ENCODE measurements around the gene DIS3L2. TPM values are rescaled to one million over a fixed set of nuclear protein-coding genes. Genes with fewer than 3 reads are reported as not detected.
"Not testable (repeated sequence)": the region's sequence is repeated elsewhere in the genome, so short reads cannot be mapped to it uniquely, and the experiment has no call there.

The DIS3L2 gene
- total RNA-seq, 2 donors from 2014 or later, result 21.7 to 22.2 TPM

DNA sequence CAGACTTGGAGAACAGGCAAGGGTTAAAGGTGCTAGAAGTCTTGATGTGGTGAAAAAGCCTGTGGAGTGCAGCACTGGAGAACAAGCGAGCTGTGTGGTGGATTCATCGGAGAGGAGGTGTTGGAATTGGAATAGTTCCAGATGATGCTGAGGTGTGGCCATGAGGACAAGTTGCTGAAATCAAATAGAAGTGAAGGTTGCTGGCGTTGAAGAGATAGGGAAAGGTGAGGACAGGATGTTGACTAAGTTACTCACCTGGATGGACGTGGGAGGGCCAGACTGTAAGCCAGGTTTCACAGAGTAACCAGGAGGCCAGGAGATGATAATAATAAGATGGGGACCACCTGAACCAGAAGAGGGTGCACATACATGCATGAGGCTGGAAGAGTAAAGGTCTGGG is 173.4 kb downstream of the DIS3L2 start:
- DNase-seq (ENCODE audit: low spot score), result no peak
- intact Hi-C loops (cut with DNase I), result loop anchor here in 1 of 2 donors (10.0 kb wide), 1 partner anchor 210 kb away; the partner anchor contains the start of gene NPPC

DNA sequence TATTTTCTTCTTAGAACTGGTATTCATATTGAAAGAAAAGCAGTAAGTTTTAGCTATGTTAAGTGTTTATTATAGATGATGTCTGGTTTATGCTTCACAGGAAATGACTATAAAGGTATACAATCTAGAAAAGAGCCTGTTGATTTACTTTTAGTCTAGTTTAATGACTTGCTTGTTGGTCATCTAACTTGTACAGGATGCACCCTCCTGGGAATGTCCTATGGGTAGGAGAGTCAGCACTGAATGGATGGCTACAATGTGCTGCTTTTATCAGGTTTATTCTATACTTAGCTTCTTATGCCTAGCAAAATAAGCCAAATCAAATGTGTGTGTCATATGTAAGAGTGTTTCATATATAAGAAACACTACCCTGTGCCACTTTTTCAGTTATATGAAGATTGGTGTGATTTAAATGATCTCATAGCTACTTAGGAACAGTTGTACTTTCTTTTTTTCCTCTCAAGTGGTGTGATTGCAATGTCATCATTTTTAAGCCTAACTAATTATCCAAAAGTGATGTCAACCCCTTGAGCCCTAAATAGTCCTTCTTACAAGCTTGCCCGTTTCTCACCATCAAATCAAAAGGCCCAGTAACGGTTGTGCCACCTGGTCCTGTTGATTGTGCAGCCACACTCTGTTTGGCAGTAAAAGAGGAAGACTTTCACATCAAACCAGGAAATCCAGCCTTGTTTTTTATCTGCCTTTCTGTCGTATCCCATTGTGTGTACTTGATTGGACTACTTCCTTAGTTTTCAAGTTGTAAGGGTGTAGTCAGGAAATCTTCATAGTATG is 176.0 kb downstream of the DIS3L2 start:
- no peak for DNase-seq (ENCODE audit: low spot score)

DNA sequence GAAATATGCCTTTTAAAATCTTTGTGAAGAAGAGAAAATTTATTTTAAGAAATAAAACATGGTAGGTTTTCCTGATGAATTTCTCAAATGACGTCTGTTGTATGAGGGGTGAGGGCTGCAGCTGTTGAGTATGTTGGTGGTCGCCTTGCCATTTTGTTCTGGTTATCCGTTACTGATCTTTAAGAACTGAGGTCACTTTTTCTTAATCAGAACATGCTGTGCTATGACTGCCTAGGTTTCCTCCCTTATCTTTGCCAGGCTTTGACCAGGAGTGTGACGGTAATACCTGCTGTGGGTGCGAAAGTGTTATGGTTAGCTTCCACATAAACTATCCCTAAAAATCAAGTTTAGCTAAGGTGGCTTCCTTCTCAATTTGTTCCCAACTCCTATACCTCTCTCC is 176.9 kb downstream of the DIS3L2 start:
- DNase-seq (ENCODE audit: low spot score), result no peak
- intact Hi-C loops (cut with DNase I), result loop anchor here in 1 of 2 donors (10.0 kb wide), 1 partner anchor 214 kb away; the partner anchor contains the start of gene NPPC

More for the DNA sequence above, 176.0 kb downstream of the DIS3L2 start:
- intact Hi-C loops (cut with DNase I), result loop anchor here in 1 of 2 donors (10.0 kb wide), 1 partner anchor 213 kb away; the partner anchor contains the start of gene NPPC

DNA sequence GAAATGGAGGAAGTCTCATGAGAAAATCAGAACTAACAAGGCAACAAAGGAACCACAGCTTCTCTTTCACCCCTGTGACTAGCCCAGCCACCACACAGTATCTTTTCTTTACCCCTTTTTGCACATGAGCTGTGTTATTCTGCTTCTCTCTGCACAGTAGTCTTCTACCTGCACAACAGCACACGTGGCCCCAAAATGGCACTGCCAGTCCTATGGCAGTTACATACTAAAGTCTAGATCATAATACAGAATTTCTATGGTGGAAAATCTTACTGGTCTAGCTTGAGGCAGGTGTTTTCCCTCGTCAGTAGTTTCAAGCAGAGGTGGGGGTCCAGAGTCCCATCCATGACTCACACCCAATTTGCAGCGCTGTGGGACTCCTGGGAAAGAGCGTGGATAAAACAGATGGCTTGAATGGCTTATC is 177.7 kb downstream of the DIS3L2 start:
- DNase-seq (ENCODE audit: low spot score), result no peak
- intact Hi-C loops (cut with DNase I), result loop anchor here in 1 of 2 donors (10.0 kb wide), 1 partner anchor 214 kb away; the partner anchor contains the start of gene NPPC

DNA sequence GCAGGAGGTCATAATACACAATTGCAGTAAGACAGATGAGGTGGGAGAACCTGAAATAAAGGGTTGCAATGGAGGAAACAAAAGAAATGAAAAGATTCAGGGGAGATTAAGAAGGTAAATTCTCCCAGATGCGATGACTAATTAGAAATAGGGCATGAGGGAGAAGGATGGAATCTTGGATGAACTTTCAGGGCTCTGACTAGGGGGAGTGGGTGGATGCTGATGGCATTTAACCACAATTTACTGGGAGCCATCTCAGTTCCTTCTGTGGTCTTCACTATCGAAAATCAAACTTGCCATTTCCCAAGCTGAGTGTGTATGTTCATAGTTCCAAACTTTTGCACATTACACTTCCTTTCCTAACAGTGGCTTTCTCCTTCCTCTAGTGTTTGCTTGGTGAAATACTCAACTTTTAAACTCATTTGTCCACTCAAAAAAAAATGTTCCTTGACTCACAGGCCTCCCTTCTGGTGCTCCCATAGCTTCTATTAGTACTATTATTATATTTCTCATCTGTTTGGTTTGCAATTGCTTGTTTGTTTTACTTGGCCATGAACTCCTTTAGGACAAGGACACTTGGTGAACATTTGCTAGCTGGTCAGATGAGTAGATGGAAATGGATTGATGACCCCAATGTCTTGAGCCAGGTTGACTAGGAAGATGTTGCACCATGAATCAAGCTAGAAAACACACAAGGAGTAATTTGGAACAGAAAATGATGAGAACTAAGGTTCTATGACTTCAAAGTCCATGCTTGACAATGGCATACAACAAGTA is 178.5 kb downstream of the DIS3L2 start:
- DNase-seq (ENCODE audit: low spot score), result no peak
- intact Hi-C loops (cut with DNase I), result loop anchor here (5.0 to 10.0 kb wide), 2 partner anchors 213 to 215 kb away; partner anchors contain the start of gene NPPC (in 2 of the 2)

DNA sequence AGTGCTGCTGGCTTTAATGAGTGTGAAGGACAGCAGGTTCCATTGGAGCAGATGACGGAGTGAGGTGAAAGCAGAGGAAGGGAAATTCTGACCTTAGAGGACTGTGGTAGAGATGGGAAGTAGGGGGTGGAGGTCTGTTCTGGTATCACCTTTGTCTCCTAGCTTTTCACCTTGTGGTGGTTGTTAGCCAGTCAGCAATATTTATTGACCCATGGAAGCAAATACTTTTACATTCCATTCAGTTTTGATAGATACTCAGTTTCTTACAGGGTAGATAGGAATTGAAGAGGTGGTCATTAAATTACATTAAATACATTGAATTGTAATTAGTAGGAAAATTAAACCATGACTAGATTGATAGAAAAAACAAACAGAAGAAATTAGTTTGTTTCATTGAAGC is 180.1 kb downstream of the DIS3L2 start:
- DNase-seq (ENCODE audit: low spot score), result no peak
- intact Hi-C loops (cut with DNase I), result loop anchor here in 1 of 2 donors (5.0 kb wide), 1 partner anchor 214 kb away; the partner anchor contains the start of gene NPPC

DNA sequence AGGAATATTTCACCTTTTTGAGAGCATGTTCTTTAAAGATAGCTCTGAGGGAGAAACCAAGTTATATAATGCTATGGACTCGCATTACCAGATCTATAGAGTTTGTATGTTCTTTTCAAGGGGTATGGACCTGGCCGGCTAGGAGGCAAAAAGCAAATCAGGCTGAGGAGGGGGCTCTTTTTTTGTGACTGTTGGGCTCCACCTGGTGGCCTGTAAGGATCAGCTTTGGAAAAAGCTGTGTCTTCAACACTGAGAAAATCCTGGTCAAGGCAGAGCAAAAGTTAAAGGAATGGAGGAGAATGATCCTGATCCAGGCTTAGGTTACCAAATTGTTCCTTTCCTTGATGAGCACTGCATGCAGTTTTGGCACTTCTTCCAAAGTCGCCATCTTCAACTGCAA is 180.5 kb downstream of the DIS3L2 start:
- DNase-seq (ENCODE audit: low spot score), result no peak
- intact Hi-C loops (cut with DNase I), result loop anchor here in 1 of 2 donors (5.0 kb wide), 1 partner anchor 215 kb away; the partner anchor contains the start of gene NPPC

DNA sequence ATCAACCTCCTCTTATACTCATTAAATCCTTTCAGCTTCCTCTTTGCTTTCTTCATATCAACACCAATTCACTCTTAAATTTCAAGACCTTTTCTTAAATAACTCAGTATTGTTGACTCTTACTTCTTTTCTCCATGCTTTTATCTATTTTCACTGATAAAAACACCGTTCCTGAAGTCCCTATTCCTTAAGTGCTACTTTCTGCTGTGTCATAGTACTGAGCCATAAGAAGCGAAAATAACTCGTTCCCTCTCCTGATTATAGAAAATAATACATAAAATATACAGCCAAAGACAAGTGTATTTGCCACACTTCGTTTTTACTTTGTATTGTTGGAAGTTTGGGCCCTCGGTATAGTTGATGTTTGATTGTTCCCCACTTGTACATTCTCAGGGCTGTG is 181.0 kb downstream of the DIS3L2 start:
- DNase-seq (ENCODE audit: low spot score), result no peak
- intact Hi-C loops (cut with DNase I), result loop anchor here in 1 of 2 donors (5.0 kb wide), 1 partner anchor 215 kb away; the partner anchor contains the start of gene NPPC

DNA sequence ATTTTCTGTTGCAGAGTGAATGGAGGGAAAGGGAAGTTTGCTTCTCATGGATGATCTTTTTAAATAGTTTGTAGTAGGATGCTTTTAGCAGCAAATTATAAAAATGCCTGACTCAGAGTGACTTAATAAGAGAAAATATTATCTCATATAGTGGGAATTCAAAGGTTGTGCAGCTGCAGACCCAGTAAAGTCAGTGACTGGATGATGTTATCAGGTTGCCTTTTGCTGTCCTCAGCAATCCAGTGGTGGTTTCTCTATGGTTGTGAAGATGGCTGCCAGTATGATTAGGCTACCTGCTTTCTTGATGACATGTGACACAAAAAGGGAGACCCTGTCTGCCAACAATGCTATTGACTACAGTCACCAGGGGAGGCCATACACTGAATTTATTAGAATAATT is 184.8 kb downstream of the DIS3L2 start:
- DNase-seq (ENCODE audit: low spot score), result no peak
- intact Hi-C loops (cut with DNase I), result no loop called here

DNA sequence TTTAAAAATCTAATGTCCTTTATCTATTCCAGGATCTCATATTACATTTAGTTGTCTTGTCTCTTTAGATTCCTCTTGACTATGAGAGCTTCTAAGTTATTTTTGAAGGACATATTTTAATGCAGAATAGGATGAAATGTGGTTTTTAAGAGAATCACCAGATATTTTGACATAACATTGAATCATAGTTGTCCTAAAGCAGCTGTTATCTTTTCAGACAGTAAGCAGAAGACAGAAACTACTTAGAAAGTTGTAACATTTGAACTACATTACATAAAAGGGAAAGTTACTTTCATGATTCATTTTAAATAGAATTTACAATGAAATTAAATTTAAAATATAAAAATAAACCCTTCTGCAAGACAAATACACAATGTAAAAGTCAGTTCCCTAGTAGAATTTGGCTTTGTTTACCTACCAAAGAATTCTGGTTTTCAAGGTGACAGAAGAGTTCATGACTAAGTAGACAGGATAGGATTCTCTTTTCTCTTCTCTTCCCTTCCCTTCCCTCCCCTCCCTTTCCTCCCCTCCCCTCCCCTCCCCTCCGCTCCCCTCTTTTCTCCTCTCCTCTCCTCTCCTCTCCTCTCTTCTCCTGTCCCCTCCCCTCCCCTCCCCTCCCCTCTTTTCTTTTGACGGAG is 186.0 kb downstream of the DIS3L2 start:
- intact Hi-C loops (cut with DNase I), result no loop called here
- DNase-seq (ENCODE audit: low spot score), result no peak

DNA sequence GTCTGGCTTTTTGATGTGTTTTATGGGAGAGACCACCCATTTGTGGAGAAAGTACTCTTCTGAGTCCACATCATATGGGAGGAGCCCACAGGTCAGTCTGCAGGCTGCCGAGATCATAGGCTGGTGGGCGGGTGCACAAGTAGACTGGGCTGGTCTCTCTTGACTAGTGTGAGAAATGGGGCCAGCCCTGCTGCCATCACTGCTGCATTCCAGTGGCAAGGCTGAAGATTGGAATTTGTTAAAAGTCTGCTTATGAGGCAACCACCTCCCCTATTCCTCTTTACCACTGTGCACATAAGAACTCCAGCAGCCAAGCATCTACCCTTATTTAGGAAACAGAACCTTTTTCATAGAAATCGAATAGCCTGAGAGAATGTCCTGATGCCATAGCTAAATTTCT is 200.7 kb downstream of the DIS3L2 start:
- intact Hi-C loops (cut with DNase I), result no loop called here
- DNase-seq (ENCODE audit: low spot score), result no peak

DNA sequence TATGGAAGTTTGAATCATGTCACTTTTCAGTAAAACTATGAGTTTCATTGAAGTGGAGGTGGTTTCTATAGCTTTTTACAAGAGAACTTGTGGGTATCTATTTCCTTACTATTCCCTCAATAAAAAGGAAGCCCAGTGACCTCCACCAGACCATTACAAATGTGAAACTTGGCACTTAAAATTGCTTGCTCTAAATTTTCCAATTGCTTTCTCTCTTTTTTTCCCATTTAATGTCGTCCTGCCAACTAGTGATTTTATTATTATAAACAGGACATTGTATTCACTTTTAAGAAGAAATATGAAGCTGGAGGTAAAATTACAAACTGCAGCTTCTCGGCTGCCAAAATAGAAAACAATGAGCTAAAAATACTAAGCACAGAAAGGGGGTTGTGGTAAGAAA is 208.9 kb downstream of the DIS3L2 start:
- intact Hi-C loops (cut with DNase I), result no loop called here
- DNase-seq (ENCODE audit: low spot score), result no peak

DNA sequence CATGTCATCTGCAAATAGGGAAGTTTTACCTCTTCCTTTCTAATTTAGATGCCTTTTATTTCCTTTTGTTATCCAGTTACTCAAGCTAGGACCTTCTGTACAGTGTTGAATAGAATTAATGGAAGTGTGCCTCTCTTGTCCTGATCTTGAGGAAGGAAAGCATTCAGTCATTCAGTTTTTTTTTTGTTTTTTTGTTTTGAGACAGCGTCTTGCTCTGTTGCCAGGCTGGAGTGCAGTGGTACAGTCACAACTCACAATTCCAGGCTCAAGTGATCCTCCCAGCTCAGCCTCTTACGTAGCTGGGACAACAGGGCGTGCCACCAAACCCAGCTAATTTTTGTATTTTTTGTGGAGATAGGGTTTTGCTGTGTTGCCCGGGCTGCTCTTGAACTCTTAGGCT is 213.1 kb downstream of the DIS3L2 start:
- intact Hi-C loops (cut with DNase I), result no loop called here
- DNase-seq (ENCODE audit: low spot score), result no peak

DNA sequence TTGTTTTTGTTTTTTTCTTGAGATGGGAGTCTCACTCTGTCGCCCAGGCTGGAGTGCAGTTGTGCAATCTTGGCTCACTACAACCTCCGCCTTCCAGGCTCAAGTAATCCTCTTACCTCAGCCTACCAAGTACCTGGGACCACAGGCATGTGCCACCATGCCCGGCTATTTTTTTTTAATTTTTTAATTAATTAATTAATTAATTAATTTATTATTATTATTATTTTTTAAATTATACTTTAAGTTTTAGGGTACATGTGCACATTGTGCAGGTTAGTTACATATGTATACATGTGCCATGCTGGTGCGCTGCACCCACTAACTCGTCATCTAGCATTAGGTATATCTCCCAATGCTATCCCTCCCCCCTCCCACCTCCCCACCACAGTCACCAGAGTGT is 215.1 kb downstream of the DIS3L2 start:
- intact Hi-C loops (cut with DNase I); DNase-seq (ENCODE audit: low spot score): not testable (repeated sequence)

DNA sequence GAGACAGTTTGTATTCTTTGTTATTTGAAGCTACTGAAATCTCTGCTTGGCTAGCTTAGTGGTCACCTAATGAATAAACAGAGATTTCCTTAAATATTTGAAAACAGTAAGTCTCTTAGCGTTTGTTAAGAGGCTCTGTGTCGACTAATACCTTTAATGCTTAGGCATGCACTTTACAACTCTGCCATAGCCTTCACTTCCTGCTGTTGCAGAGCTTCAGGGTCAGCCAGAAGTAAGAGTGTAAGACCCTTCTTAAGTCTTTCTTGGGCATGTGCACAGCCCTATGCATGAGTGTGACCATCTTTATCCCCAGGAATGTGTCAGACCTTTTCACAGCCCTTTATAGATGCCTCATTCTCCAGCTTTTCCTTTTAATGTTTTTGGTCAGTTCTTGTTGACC is 221.8 kb downstream of the DIS3L2 start:
- intact Hi-C loops (cut with DNase I), result no loop called here
- DNase-seq (ENCODE audit: low spot score), result no peak

DNA sequence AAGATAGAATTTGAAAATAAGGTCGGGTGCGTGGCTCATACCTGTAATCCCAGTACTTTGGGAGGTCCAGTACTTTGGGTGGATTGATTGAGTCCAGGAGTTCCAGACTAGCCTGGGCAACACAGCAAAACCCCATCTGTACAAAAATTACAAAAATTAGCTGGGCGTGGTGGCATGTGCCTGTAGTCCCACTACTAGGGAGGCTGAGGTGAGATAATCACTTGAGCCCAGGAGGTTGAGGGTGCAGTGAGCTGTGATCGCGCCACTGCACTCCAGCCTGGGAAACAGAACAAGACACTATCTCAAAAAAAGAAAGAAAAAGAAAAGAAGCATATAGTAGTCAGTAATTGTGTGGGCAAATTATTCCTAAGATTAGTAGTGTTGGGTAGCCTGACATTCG is 222.8 kb downstream of the DIS3L2 start:
- DNase-seq (ENCODE audit: low spot score), result no peak
- intact Hi-C loops (cut with DNase I), result no loop called here

DNA sequence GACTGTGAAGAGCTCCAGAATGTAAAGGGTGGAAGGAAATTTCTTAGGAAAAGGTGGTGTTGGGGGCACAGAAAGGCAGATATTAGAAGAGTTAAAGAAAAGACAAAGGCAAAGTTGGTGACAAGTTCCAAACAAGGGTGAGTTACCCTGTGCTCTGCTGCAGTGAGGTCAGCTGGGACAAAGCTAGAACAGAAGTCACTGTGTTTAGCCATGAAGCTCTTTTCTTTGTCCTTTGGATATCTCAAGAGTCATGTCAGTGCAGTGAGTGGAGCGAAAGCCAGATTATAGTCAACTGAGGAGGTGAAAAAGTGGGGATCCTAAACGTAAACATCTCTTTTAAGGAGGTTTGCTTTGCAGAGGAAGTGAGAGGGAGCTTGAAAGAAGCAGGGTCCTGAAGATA is 229.3 kb downstream of the DIS3L2 start:
- DNase-seq (ENCODE audit: low spot score), result no peak
- intact Hi-C loops (cut with DNase I), result no loop called here

DNA sequence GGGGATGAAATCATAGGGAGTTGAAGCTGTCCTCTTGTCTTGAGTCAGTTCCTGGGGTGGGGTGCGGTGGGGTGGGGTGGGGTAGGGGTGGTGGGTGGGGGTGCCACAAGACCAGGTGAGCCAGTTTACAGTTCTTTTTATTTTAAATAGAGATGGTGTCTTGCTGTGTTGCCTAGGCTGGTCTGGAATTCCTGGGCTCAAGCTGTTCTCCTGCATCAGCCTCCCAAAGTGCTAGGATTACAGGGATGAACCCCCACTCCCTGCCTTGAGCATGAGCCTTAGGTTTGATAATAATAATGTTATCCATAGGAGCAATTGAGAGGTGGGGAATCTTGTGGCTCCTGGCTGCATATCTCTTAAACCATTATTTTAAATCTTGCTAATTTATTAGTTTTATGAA is 234.0 kb downstream of the DIS3L2 start:
- intact Hi-C loops (cut with DNase I), result no loop called here
- no peak for DNase-seq (ENCODE audit: low spot score)

DNA sequence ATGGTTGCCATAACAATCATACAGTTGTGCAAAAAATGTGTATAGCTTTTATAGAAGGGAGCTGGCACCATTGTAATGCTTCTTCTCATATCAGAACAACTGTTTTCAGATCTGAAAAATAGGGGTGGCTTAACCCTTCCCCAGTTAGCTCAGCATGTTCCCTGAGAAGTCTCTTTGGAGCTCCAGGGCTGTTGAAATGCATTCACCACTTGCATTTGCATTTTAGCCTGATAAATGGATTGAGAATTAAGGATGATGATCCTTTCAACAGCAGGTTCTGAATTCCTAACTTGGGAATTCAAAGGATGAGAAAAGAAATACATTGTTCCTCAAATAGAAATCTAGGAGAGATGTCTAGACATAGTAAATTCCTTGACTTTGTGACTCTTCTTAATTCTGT is 235.3 kb downstream of the DIS3L2 start:
- intact Hi-C loops (cut with DNase I), result no loop called here
- DNase-seq (ENCODE audit: low spot score), result no peak

DNA sequence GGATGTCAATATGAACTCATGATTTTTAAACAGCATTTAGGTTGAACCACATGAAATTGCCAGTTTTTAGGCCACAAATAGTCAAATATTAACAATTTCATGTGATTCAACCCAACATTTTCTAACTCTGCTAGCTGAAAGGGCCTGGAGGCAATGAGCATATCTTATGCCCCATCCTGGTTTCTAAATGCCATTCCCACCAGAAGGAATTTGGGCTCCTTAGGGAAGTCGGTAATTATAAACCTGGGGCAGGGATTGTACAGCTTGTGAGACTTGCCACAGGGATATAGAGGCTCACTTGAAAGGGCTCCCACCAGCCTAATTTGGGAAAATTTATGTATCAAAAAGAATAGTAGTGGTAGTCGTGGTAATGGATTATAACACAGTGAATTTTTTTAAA is 238.7 kb downstream of the DIS3L2 start:
- DNase-seq (ENCODE audit: low spot score), result no peak

More for the DNA sequence above, 238.7 kb downstream of the DIS3L2 start:
- intact Hi-C loops (cut with DNase I), result no loop called here
